Renal cortical epithelial cell (primary cell): ENCODE measurements around the gene TCEAL1. TPM values are rescaled to one million over a fixed set of nuclear protein-coding genes. Genes with fewer than 3 reads are reported as not detected.
"Not testable (repeated sequence)": the region's sequence is repeated elsewhere in the genome, so short reads cannot be mapped to it uniquely, and the experiment has no call there.

ENCODE experiments used
- DNase-seq: peaks from one replicate; pipeline ENCODE4 v3.0.0-alpha.2; 2011; ENCODE audit warnings: low read depth
- total RNA-seq: library from RNA; depleted of rRNA; stranded (reverse); fragments of >200 nt; gene quantifications from 2 replicates; pipeline ENCODE4 v1.2.3, GENCODE V29; 2014

The TCEAL1 gene
- 19.6 and 28.8 TPM in 2 replicates for total RNA-seq

GRCh38 chrX:103628386-103629317 is at the start of gene TCEAL1:
TCEAL1 (plus strand) TSS chrX:103628975; CDS start chrX:103629917, 942 bp downstream.
- DNase-seq, result no peak

- DNase-seq, result no peak
Observed at GRCh38 chrX:103584596-103584995, 44.2 kb upstream of the TCEAL1 start.

GRCh38 chrX:103585411-103586313 is 43.1 kb upstream of the TCEAL1 start, which contains the start of gene TCEAL4:
TCEAL4 (plus strand) TSS chrX:103585515; CDS start chrX:103586676, 1,161 bp downstream.
- DNase-seq, result no peak

GRCh38 chrX:103586314-103586646 is 42.5 kb upstream of the TCEAL1 start:
- DNase-seq, result no peak

GRCh38 chrX:103586659-103587058 is 42.1 kb upstream of the TCEAL1 start:
- no peak for DNase-seq

GRCh38 chrX:103592295-103592694 is 36.5 kb upstream of the TCEAL1 start:
- not testable (repeated sequence) for DNase-seq

GRCh38 chrX:103595202-103595601 is 33.6 kb upstream of the TCEAL1 start:
- DNase-seq, result not testable (repeated sequence)

- no peak for DNase-seq
Observed at GRCh38 chrX:103607364-103608305, 21.1 kb upstream of the TCEAL1 start, which contains the start of gene TCEAL3. TCEAL3 (plus strand) TSS chrX:103607963; CDS start chrX:103609065, 1,102 bp downstream.

GRCh38 chrX:103608306-103608963 is 20.3 kb upstream of the TCEAL1 start:
- no peak for DNase-seq

GRCh38 chrX:103610282-103610681 is 18.5 kb upstream of the TCEAL1 start:
- DNase-seq, result no peak

- DNase-seq, result no peak
Observed at GRCh38 chrX:103613362-103613890, 15.3 kb upstream of the TCEAL1 start.

- DNase-seq, result no peak
Observed at GRCh38 chrX:103614999-103615398, 13.8 kb upstream of the TCEAL1 start.

GRCh38 chrX:103615781-103616371 is 12.9 kb upstream of the TCEAL1 start:
- DNase-seq, result no peak

GRCh38 chrX:103616676-103617186 is 12.0 kb upstream of the TCEAL1 start:
- DNase-seq, result no peak

- DNase-seq, result no peak
Observed at GRCh38 chrX:103624111-103624510, 4.7 kb upstream of the TCEAL1 start.

- DNase-seq, result no peak
Observed at GRCh38 chrX:103626855-103627254, 1.9 kb upstream of the TCEAL1 start.

GRCh38 chrX:103629318-103630170 is 769 bp downstream of the TCEAL1 start:
- peak; percentile 60 for DNase-seq

- no peak for DNase-seq
Observed at GRCh38 chrX:103630171-103630511, 1.4 kb downstream of the TCEAL1 start.

GRCh38 chrX:103631145-103631544 is 2.4 kb downstream of the TCEAL1 start:
- DNase-seq, result no peak
